B cell (primary cell): ENCODE measurements around the gene EFNA2.

Experiments used
- EZH2 ChIP-seq: IDR thresholded peaks from 2 replicates; pipeline ENCODE4 v1.6.1; 2012; ENCODE audit warnings: borderline replicate concordance, low read depth, mild to moderate bottlenecking, moderate library complexity, low read length; ENCODE audit not compliant: insufficient read depth, poor library complexity, severe bottlenecking
- TF ChIP-seq, protein P1 (sequence below): fragments of 200-600 bp; IDR thresholded peaks from one replicate; pipeline ENCODE4 v1.8.0; 2022; ENCODE audit warnings: antibody characterized with exemption, mild to moderate bottlenecking

DNA sequence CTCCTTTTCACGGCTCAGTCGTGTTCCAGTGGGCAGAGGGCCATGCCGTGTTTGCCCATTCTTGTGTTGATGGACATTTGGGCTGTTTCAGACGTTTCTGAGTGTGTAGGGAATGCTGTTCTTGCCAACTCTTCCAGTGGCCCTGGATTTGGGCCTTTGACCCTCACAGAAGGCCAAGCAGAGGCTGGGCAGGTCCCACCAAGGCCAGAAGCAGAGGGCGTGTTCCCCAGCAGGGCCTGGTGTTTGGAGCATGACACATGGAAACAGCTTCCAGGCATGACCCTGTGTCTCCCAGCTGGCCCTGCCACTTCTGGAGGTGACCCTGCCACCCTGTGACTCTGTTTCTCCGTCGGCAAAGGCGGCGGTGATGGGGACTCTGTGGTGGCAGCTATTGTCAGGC lies 35.9 kb downstream of the EFNA2 start:
- TF ChIP-seq, protein P1, sequence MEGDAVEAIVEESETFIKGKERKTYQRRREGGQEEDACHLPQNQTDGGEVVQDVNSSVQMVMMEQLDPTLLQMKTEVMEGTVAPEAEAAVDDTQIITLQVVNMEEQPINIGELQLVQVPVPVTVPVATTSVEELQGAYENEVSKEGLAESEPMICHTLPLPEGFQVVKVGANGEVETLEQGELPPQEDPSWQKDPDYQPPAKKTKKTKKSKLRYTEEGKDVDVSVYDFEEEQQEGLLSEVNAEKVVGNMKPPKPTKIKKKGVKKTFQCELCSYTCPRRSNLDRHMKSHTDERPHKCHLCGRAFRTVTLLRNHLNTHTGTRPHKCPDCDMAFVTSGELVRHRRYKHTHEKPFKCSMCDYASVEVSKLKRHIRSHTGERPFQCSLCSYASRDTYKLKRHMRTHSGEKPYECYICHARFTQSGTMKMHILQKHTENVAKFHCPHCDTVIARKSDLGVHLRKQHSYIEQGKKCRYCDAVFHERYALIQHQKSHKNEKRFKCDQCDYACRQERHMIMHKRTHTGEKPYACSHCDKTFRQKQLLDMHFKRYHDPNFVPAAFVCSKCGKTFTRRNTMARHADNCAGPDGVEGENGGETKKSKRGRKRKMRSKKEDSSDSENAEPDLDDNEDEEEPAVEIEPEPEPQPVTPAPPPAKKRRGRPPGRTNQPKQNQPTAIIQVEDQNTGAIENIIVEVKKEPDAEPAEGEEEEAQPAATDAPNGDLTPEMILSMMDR: no peak
- no peak for TF ChIP-seq EZH2
